Activated naive CD8-positive, alpha-beta T cell treated with anti-CD3 and anti-CD28 coated beads, Interleukin-2, amount 50 U/mL, for 24 hours (primary cell): ENCODE data around the gene KLRD1.
"Not testable (repeated sequence)": the region's sequence is repeated elsewhere in the genome, so short reads cannot be mapped to it uniquely, and the experiment has no call there.

ENCODE experiments used
- ATAC-seq: fragments of 150-1000 bp; cut with Tn5 transposase; one replicate; pipeline ENCODE4 v1.10.0; 2021
- DNase-seq: peaks from one replicate; pipeline ENCODE4 v3.0.0; 2021
- H3K27ac Mint-ChIP-seq: one replicate; pipeline ENCODE4 v1.8.0; 2021; ENCODE audit warnings: mild to moderate bottlenecking, mixed read lengths
- H3K27me3 Mint-ChIP-seq: one replicate; pipeline ENCODE4 v1.8.0; 2021; ENCODE audit warnings: mixed read lengths
- H3K36me3 Mint-ChIP-seq: one replicate; pipeline ENCODE4 v1.8.0; 2021; ENCODE audit warnings: low read depth, mixed read lengths
- H3K4me1 Mint-ChIP-seq: one replicate; pipeline ENCODE4 v1.8.0; 2021; ENCODE audit warnings: mixed read lengths
- H3K4me3 Mint-ChIP-seq: one replicate; pipeline ENCODE4 v1.8.0; 2021; ENCODE audit warnings: mild to moderate bottlenecking, moderate library complexity, mixed read lengths
- H3K9me3 Mint-ChIP-seq: one replicate; pipeline ENCODE4 v1.8.0; 2021; ENCODE audit warnings: mixed read lengths

The KLRD1 gene

GRCh38 chr12:10369557-10370415 is 62.1 kb downstream of the KLRD1 start:
- peak; percentile 13 for ATAC-seq
- H3K27ac Mint-ChIP-seq = peak overlapping the region; percentile 93
- peaks cover 70% of the 10 kb centered on the region for H3K36me3 Mint-ChIP-seq
- peaks cover 51% of the 10 kb centered on the region for H3K4me1 Mint-ChIP-seq
- H3K9me3 Mint-ChIP-seq = peaks cover 4% of the 10 kb centered on the region
- no peaks in the 10 kb centered on the region for H3K27me3 Mint-ChIP-seq
- peak overlapping the region; percentile 73 for H3K4me3 Mint-ChIP-seq
- DNase-seq = no peak

GRCh38 chr12:10371893-10372535 is 64.3 kb downstream of the KLRD1 start:
- H3K4me3 Mint-ChIP-seq = peak overlapping the region; percentile 9

GRCh38 chr12:10372559-10372958 is 64.9 kb downstream of the KLRD1 start:
- Mint-ChIP-seq H3K9me3 (peaks cover 4% of the 10 kb centered on the region), H3K27ac (peak overlapping the region; percentile 93), H3K36me3 (peaks cover 75% of the 10 kb centered on the region), H3K4me1 (peaks cover 73% of the 10 kb centered on the region), H3K27me3 (no peaks in the 10 kb centered on the region), H3K4me3 (peak overlapping the region; percentile 3)
- ATAC-seq (peak; percentile 40), DNase-seq (no peak)

More at GRCh38 chr12:10371893-10372535, 64.3 kb downstream of the KLRD1 start:
- DNase-seq, H3K27me3 Mint-ChIP-seq, ATAC-seq, H3K9me3 Mint-ChIP-seq: not testable (repeated sequence)
- Mint-ChIP-seq H3K27ac (peak overlapping the region; percentile 93), H3K4me1 (peaks cover 67% of the 10 kb centered on the region), H3K36me3 (peaks cover 75% of the 10 kb centered on the region)

GRCh38 chr12:10374624-10375018 is 67.0 kb downstream of the KLRD1 start:
- Mint-ChIP-seq H3K4me3 (peak overlapping the region; percentile 68), H3K27me3 (no peaks in the 10 kb centered on the region), H3K36me3 (peaks cover 77% of the 10 kb centered on the region), H3K4me1 (peaks cover 91% of the 10 kb centered on the region), H3K27ac (peak overlapping the region; percentile 88), H3K9me3 (no peaks in the 10 kb centered on the region)
- ATAC-seq = no peak
- DNase-seq = no peak

- Mint-ChIP-seq H3K27ac (peak overlapping the region; percentile 81), H3K4me1 (peaks cover 94% of the 10 kb centered on the region)
- not testable (repeated sequence) for H3K4me3 Mint-ChIP-seq
Observed at GRCh38 chr12:10378737-10379136, 71.1 kb downstream of the KLRD1 start.

More at GRCh38 chr12:10378737-10379136, 71.1 kb downstream of the KLRD1 start:
- peak; percentile 82 for ATAC-seq
- H3K9me3 Mint-ChIP-seq, DNase-seq, H3K27me3 Mint-ChIP-seq: not testable (repeated sequence)
- peaks cover 77% of the 10 kb centered on the region for H3K36me3 Mint-ChIP-seq
